ENCODE results near the gene GDF7. TPM values are rescaled to one million over a fixed set of nuclear protein-coding genes. Genes with fewer than 3 reads are reported as not detected.

Gene GDF7
- total RNA-seq, 4 donors from 2014 or later, result 0.12 to 1.1 (median 0.25) TPM

DNA sequence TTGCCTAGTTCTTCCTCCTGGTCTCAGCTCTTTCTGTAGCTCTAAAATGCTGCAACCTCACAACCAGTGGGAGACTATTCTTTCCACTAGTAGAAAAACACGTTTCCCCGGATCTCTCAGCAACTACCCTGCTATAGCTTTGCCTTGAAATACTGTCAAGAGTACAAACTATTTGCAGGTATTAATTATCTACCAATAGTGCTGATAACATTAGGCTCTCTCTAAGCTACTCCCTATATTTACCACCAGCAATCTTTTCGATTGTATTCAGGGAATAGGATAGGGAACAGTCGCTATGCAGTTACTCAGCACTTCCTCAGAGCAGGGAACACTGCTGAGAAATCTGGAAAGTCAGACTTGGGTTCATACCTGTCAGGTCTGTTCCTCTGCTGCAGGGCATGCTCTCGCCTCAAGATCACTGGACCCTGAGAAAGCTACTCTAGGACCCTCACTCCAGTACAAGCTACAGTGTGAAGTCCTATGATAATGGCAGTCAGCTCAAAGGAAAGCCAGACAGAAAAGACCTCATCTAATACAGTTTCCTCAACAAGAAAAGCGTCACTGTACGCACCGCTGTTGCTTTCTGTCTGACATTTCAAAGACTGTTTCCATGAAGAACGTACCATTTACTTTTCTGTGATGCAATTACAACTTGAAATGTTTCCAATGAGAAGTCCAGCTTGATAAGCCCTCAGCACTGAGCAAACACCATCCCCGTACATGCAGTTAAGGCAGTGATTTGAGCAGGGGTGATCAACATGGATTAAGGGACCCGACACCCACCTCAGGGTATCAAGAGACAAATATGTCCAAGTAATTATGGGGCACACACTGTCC, 22.7 kb downstream of the GDF7 start:
- ATAC-seq (ENCODE audit: low FRiP score), result no peak
- TF ChIP-seq CTCF (IDR thresholded peaks at IDR 0.05), result no peak

DNA sequence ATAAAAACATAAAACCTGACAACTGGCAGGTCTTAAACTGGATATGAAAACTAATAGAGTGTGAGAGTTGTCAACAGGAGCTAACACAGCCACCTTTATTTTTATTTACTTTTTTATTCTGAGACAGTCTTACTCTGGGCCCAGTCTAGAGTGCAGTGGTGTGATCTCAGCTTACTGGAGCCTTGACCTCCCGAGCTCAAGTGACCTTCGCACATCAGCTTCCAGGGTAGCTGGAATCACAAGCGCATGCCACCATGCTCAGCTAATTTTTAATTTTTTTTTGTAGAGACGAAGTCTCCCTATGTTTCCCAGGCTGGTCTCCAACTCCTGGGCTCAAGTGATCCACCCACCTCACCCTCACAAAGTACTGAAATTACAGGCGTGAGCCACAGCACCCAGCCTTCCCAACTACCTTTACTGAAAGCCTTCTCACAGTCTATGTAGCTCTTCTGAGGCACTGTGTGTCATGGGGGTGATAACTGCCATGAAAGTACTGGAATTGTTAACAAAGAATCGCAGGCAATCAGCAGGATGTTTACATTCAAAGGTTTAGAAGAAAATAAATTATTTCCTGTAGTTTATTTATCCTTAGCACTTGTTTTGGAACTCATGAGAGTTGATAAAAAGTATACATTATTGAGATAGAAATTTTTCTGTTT, 24.3 kb downstream of the GDF7 start:
- no peak for DNase-seq (ENCODE audit: low spot score)
- TF ChIP-seq CTCF (IDR thresholded peaks at IDR 0.05), result no peak
- ATAC-seq (ENCODE audit: low FRiP score), result no peak

More for the DNA sequence above, 22.7 kb downstream of the GDF7 start:
- no peak for DNase-seq (ENCODE audit: low spot score)

- ATAC-seq (ENCODE audit: low FRiP score) (no peak), DNase-seq (ENCODE audit: low spot score) (no peak)
- no peak for TF ChIP-seq CTCF (IDR thresholded peaks at IDR 0.05)
Observed at GRCh38 chr2:20692081-20692480, 25.1 kb downstream of the GDF7 start.

DNA sequence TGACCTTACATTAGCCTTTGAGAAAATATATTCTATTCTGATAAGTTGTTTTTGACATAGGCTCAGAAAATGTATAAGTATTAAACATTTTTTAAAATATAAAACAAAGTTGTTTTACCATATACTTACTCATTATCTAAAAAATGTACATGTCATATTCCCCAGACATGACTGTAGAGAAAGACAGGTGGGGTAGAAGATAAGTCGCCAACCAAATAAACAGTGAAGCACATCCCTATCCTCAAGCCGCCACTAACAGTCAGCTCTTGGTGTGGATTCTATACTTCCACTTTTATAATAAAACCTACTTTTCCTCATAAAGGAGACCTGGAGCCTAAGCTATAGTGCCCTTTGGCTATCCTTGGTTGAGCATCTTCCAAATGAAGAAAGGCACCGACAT, 26.4 kb downstream of the GDF7 start:
- DNase-seq (ENCODE audit: low spot score), result no peak
- no peak for TF ChIP-seq CTCF (IDR thresholded peaks at IDR 0.05)
- ATAC-seq (ENCODE audit: low FRiP score), result no peak

GRCh38 chr2:20696366-20696765, 29.4 kb downstream of the GDF7 start:
- no peak for DNase-seq (ENCODE audit: low spot score)
- ATAC-seq (ENCODE audit: low FRiP score), result no peak
- TF ChIP-seq CTCF (IDR thresholded peaks at IDR 0.05), result no peak

GRCh38 chr2:20697322-20697934, 30.5 kb downstream of the GDF7 start:
- TF ChIP-seq CTCF (IDR thresholded peaks at IDR 0.05), result no peak
- DNase-seq (ENCODE audit: low spot score), result no peak
- no peak for ATAC-seq (ENCODE audit: low FRiP score)

Measured in omental fat pad (tissue), 4 donors.